Islet precursor cell (in vitro differentiated cells): ENCODE measurements around the gene SYF2.
"Not testable (repeated sequence)": the region's sequence is repeated elsewhere in the genome, so short reads cannot be mapped to it uniquely, and the experiment has no call there.

Experiments
- DNase-seq: peaks from one replicate; pipeline ENCODE4 v3.0.0-alpha.2; 2018

SYF2 gene

GRCh38 chr1:25245809-25246599 is 13.7 kb upstream of the SYF2 start:
- DNase-seq: peak; percentile 38

DNA sequence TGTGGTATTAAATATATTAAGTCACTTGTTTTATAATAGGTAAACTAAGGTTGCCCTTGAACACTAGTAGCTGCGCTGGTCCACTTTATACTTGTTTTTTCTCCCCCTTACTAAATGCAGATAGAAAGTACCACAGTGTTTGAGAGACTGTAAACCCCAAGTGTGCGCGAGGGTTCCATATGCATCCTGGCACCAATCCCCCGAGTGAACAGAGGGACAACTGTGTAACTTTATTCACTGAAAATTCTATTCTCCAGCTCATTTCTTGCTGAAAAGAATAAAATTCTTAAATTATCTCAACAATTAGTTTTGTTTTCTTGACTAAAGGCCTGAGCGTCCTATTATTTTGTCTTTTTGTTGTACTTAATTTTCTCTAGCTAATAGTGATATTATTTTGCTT is 13.1 kb upstream of the SYF2 start:
- DNase-seq: no peak

DNA sequence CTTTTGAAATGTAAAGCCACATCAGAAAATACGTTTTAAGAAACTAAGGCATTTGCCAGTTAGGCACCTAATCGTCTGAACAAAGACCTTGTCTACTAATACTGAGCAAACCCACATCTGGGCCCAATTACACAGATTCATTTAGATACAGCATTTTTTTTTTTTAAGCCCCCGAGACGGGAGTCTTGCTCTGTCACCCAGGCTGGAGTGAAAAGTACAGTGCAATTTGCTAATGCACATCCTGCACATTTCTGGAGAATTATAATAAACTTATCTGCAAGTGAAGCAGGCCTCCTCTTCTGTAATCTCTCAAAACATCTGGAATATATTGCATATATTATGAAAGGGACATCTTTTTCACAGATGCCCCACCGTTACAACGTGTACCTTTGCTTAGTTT is 11.6 kb upstream of the SYF2 start:
- peak; percentile 7 for DNase-seq

- DNase-seq: peak; percentile 97
These were observed 7.6 kb upstream of the SYF2 start for GRCh38 chr1:25239681-25240541.

- peak; percentile 26 for DNase-seq
These were observed 5.7 kb upstream of the SYF2 start for GRCh38 chr1:25238046-25238445.

GRCh38 chr1:25236261-25236660 is 4.0 kb upstream of the SYF2 start:
- DNase-seq: peak; percentile 33

- not testable (repeated sequence) for DNase-seq
These were observed 3.1 kb upstream of the SYF2 start for GRCh38 chr1:25235411-25235810.

GRCh38 chr1:25232866-25233784 is 823 bp upstream of the SYF2 start:
- peak; percentile 95 for DNase-seq

DNA sequence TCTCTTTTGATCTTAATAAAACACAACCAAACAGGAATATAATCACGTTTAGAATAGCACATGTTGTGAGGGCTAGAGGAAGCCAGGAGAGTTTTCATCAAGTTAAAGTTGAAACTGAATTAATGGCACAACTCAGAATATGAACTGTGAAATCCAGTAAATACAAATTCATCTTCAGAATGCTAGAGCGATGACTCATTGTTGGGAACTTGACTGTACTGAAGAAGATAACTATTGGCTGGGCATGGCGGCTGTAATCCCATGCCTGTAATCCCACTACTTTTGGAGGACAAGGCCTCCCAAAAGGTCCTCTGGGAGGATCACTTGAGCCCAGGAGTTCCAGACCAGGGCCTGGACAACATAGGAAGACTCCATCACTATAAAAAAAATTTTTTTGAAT is 8.8 kb downstream of the SYF2 start:
- no peak for DNase-seq

- DNase-seq: no peak
These were observed 9.7 kb downstream of the SYF2 start for GRCh38 chr1:25222606-25223005.

GRCh38 chr1:25220666-25221065 is 11.6 kb downstream of the SYF2 start:
- DNase-seq: no peak

- no peak for DNase-seq
These were observed 12.5 kb downstream of the SYF2 start for GRCh38 chr1:25219661-25220251.

DNA sequence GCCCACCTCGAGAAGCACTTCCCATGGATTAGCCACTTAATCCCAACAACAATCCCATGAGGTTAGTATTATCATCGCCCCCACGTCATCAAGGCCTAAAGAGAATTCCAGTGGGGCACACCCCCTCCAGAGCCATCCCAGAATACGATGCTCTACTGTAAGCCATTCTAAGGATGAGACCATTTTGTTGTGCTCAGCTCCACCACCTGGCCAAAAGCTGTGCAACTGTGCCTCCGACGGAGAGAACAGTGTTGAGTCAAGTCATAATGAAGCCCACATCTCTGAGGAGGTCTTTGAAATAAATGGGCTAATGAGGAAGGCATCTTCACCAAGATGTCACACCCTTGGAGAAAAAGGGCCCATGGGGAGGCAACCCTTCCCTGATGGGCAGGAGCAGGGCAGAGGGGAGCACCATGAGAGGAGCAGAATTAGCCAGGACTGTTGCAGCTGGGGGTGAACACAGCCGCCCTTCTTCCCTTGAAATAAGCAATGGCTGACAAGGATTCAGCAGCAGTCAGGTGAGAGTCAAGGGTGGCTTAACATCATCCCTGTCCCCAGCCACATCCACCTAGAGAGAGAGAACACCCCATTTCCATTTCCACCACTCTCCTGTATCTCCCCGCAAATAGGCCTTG is 14.6 kb downstream of the SYF2 start:
- DNase-seq: no peak

- DNase-seq: peak; percentile 29
These were observed 15.3 kb downstream of the SYF2 start for GRCh38 chr1:25217015-25217414.

DNA sequence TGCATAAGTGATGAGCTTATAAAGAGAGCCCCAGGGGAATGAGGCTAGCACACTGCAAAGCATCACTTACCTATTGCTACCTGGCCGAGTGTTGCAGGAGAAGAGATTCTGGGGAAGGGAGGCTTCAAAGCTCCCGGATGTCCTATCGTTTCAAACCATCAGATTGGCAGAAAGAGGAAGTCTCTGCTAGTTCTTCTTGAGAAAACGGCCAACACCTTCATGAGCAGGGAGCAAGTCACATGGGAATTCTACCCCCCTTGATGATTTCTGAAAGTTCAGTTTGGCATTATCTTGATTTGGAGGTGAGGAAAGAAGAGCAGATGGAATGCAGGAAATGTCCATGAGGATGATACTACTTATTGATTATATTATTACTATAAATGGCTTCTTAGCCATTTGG is 16.2 kb downstream of the SYF2 start:
- no peak for DNase-seq

DNA sequence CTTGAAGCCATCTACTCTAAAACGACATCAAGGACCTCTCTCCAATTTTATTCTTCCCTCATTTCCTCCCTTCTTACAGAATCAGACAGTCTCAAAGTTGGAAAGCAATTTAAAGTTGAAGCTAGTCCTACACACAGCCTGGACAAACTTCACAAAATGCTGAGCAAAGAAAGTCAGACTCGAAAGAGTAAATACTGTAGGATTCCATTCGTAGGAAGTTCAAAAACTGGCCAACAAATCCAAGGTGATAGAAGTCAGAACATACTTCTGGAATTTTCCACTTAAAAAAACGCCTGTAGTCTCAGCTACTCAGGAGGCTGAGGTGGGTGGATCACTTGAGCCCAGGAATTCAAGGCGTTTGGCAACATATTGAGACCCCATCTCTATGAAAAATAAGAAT is 19.6 kb downstream of the SYF2 start:
- no peak for DNase-seq

- peak; percentile 18 for DNase-seq
These were observed 21.6 kb downstream of the SYF2 start for GRCh38 chr1:25210728-25211127.

GRCh38 chr1:25209516-25209915 is 22.8 kb downstream of the SYF2 start:
- no peak for DNase-seq

GRCh38 chr1:25208561-25209222 is 23.6 kb downstream of the SYF2 start:
- DNase-seq: no peak

- no peak for DNase-seq
These were observed 24.2 kb downstream of the SYF2 start for GRCh38 chr1:25208092-25208491.

- no peak for DNase-seq
These were observed 26.1 kb downstream of the SYF2 start for GRCh38 chr1:25206201-25206600.

DNA sequence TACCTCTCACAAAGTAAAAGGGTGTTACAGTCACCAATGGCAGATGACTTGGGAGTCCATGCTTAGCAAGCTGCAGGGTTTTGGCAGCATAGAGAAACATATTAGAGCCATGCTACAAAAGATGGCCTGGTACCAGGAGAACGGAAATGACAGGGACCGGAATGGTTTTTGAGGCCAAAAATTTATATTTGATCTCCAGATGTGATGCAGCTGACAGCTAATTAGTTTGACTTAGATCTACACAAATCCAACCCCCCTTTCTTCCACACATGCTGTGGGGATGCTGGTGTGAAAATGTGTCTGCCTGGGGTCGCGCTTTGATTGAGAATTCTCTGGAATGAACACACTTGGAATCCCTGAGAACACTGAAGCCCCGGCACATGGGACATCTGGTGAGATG is 26.5 kb downstream of the SYF2 start:
- no peak for DNase-seq
